GM21367 (cell line): ENCODE results near the gene GALNT13.

ENCODE experiments used
- ATAC-seq: cut with Tn5 transposase; IDR thresholded peaks from one replicate; pipeline ENCODE4 v1.9.1; 2021; ENCODE audit not compliant: unreplicated experiment

GALNT13 gene

DNA sequence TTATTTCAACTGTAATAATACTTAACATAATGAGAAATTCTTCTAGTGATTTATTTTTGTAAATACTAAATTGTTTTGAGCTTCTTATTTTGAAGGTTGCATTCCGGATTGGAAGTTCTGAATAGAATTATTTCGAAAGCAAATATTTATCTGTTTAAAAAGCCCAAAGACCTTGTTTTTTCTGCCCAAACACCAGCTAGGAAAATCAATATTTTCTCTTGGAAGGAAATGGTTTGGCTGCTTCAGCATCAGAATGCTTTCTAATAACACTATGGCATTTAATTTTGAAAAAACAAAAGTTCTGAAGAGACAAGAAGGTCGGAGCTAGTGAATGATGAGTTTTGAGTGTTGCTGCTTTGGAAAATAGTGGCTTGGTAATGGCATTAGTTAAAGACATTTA, 522.9 kb downstream of the GALNT13 start:
- no peak for ATAC-seq

DNA sequence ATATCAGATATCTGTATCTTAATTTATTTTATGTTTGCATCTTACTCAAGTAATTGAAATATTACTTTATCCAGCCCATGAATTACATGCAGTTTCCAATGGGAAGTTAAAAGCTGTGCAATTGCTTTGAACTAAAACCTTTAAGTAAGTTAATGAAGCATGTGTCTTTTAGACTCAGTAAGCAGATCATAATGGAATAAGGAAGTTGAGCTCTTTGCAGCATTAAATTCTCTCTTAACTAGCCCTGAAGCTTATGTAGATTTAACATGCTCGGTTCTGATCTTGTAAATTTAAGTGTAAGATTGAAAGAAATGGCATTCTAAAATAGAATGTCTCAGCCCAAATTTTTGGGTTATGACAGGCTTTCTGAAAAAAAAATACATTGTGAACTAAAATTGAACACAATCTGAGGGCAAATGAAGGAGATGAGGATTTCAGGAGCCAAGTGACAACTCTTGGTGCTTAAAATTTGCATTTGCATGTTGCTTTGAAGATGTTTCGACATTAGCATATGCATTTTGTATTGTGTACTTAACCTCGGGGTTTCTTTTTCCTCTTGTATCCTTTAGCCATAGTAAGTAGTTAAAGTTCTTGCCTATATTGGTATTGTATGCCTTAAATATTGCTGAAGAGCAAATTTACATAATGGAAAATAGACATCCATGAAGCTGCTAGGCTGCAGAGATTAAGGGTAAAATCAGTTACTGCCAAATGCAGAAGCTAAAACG, 529.0 kb downstream of the GALNT13 start:
- ATAC-seq: no peak

DNA sequence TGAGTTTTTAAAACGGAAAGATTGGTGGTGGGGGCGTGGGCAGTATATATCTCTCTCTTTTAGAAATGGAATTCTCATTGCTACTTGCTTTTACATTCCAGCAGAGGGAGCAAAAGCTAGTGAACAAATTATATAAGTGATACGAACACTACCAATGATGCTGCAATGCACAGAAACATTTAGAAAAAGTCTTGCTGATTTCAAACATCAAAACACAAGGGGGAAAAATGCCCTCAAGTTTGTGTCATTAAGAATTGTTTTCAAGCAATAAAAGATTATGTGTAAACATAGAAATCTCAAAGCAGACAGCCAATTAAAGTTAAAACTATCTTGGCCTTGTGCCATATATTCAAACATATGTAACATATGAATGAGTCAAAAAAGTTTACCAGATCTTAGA, 530.5 kb downstream of the GALNT13 start:
- no peak for ATAC-seq

DNA sequence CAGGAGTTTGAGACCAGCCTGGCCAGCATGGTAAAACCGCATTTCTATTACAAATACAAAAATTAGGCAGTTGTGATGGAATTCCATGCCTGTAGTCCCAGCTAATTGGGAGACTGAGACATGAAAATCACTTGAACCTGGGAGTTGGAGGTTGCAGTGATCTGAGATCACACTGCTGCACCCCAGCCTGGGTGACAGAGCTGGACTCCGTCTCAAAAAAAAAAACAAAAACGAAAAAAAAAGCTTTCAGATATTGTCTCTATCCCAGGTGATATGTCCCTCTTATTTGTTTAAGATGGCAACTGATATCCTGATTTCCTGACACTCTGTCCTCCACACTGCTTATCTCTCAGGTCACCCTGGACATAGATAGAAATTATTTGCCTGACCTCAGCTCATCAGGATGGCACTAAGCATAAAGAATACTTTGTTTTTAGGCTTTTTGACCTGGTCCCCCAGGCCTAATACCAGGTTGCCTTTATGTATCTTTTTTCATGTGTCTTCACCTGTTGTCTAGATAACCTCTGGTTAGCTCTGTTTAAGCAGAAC, 531.6 kb downstream of the GALNT13 start:
- no peak for ATAC-seq

DNA sequence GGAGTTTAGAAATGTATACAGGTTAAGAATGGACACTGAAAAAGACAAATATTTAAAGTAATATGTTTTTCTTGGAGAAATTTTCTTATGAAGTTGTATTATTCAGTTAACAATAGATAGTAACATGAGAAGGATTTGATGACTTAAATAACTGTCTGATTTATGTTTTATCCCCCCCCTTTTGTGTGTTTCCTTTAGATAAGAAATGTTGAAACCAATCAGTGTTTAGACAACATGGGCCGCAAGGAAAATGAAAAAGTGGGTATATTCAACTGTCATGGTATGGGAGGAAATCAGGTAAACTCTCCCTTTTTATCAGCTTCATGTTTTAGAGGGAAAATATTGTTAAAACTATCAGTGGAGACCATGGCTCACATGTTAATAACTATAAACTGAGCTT, 537.1 kb downstream of the GALNT13 start:
- ATAC-seq: no peak

DNA sequence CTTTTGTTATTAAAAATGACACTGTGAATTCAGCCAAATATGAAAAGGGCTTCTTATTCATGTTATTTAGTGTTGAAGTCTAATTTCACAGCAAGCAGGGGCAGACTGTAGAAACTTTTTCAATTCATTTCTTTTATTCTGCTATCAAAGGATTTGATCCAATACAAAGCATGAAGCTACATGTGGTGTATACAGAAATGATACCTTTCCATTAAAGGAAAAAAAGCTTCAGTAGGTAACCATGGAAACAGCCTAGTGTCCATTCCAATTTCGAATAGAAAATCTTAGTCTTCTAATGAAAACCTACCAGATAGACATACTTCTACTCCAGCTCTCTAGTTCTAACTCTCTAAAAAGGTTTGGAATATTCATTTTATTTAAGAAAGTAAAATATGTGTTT, 550.5 kb downstream of the GALNT13 start:
- no peak for ATAC-seq

DNA sequence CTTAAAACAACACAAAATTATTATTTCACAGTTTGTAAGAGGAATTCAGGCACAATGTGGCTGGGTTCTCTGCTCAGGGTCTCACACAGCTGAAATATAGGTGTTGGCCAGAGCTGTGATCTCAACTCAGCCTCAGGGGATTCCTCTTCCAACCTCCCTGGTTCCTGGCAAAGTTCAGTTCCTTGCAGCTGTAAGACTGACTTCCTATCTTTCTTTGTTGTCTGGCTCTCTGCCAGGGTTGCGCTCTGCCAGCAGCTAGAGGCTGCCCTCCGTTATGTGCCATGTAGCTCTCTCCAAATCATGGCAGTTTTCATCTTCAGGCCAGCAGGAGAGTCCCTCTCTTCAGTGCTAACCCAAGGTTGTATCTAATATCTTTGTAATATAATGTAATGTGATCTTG, 554.3 kb downstream of the GALNT13 start:
- ATAC-seq: no peak

DNA sequence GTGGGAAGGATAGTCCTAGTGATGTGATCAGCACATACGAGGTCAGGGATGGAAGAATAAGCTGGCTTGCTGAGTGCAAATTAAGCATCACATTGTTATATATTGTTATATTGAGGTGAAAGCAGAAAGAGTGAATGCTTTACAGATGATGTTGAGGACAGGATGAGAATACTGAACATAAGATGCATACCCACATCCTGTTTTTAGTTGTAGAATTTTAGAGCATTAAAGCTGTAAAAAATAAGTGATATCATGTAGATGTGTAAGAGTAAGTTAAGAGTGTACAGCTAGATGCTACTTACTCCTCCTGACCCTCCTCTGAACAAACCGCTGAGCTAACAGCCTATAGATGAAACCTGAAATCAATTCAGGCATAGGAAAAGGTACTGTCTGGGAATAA, 555.7 kb downstream of the GALNT13 start:
- no peak for ATAC-seq

DNA sequence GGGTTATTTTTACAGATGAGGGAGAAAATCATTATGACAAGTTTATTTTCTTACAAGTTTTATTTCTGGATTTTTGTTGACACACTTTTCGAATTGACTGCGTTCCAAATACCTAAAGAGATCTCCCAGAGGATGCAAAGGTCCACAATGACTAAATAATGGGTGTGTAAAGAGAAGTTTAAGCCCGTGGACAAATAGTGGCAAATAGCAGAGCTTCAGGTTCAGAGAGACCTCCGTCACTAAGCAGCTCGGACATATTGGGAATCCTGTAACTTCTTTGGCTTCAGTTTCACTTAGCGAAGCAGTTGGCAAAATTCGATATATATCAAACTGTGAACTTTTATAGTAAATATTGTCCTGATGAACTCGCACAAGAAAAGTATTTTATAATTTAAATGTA, 556.3 kb downstream of the GALNT13 start:
- ATAC-seq: no peak

DNA sequence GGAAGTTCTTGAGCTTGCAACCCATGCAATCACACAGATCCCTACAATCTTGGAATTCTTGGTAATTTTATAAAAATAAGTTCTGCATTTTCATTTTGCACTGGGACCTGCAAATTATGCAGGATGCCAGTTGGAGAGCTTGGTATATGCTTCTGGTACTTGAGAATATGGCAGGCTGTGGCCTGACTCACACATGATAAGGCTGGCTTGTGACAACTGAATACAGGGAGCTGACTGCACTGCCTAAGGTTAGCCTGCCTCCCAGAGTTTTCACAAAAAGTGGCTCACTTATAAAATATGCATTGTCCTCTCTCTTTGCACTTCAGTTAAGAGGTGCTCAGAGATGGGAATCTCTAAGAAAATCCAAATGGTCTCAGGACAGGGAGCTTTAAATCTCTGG, 561.3 kb downstream of the GALNT13 start:
- ATAC-seq: no peak

DNA sequence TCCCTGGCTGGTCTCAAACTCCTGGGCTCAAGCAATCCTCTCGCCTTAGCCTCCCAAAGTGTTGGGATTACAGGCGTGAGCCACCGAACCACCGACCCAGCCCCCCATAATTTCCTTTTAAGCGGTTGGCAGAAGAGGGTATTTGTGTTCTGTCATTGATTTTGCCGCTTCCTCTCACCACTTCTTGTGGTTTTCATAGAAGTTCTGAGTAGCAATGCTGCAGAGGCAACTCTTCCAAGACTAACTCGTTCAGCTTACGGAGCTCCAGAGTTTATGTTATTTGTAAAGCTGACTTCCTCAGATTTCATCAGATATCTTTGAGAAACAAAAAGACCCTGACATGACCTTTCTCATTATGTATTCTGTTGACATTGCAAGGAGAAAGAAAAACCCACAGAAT, 565.4 kb downstream of the GALNT13 start:
- ATAC-seq: no peak

DNA sequence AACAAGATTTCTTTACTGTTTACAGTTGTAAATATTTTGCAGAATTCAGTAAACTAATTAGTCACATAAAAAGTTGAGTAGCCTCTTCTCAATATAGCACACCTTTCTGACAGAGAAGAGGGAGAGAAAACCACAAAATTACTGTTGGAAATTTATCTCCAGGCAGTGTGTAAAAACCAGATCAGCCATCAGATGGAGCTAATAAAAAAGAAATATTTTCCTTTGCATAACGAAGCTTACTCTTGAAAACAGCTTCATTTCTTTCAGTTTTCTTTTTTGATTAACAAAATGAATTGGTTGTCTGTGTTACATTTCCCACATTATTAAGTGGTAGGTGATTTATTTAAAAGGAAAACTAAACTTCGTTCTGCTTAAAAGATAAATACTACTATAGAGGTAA, 567.4 kb downstream of the GALNT13 start:
- no peak for ATAC-seq

DNA sequence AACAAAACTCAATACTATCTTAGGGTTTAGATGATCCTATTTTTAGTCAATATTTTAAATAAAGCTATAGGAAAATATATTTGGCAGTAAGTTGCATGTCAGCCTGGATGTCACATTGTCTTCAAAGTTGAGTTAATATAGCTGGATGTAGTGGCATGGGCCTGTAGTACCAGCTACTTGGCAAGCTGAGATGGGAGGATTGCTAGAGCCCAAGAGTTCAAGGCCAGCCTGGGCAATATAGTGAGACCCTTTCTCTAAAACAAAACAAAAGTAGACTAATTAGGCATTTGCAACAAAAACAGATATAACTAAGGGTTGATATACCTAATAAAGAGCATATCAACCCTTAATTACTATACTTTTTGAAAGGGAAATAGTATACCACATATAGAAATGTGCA, 572.2 kb downstream of the GALNT13 start:
- ATAC-seq: no peak

DNA sequence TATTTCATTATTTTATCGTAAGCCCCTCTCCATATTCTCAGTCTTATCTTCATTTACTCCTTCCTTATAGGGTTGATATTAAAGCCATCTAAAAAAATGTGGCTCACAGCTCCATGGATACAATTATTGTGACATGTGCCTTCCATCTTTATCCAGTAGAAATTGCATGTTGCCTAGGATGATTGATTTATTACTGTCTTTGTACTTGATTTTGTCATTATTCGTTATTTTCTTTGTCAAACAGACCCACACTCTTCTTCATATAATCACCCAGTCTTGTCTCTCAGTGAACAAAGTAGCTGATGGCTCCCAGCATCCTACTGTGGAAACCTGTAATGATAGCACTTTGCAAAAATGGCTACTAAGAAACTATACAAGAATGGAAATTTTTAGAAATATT, 574.6 kb downstream of the GALNT13 start:
- no peak for ATAC-seq

DNA sequence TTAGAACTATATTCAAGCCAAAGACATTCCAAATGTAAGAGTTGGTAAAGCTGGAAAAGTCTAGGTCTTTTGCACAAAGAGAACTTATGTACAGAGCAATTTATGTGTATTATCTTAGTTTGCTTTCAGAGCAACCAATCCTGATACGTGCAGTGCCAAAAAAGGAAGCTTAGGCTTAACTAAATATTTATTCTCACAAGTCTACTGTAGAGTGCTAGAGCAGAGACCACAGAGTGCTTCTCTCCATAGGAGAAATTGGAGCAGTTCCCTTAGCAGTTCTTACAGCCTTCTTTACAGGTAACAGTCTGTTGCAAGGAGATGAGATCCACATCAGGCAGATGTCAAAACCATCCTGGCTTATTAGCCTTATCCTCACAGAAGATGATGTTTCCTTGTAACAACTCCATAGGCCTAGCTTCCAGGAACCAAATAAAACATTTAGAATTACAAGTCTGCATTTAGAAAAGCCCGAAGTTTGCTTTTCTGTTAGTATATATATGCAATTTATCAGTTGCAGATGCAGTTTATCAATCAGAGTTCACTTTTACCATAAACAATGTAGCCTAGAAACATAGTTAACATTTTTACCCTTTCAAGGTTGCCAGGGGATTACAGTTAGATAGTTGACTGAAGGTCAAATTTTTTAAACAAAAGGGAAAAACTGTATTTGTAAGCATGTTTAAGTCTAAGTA, 576.2 kb downstream of the GALNT13 start:
- ATAC-seq: no peak

DNA sequence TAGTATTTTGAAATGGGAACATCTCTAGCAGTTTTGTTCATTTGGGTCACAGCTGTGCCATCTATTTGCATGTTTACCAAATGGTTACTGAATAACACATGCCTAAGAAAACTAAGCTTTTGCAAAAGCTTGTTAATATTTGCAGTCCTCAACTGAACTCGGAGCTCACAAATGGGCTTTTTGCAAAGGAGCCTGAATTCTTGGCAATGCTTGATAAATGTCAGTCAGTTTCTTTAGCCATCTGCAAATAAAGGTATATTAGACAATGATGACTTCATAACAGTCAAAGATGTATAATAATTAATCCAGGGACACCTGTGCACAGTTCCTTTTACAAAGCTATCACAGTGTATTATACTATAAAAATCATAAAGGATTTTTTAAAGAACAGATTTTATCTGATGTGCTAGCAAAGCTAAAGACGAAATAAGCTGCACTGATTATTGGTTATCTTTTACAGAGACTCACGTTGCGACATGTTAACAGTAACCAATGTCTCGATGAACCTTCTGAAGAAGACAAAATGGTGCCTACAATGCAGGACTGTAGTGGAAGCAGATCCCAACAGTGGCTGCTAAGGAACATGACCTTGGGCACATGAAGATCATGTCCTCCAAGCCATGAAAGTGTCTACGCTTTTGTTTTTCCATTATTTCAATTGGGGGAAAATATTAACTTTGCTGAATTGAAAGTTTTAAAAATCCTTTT, 578.4 kb downstream of the GALNT13 start:
- no peak for ATAC-seq

DNA sequence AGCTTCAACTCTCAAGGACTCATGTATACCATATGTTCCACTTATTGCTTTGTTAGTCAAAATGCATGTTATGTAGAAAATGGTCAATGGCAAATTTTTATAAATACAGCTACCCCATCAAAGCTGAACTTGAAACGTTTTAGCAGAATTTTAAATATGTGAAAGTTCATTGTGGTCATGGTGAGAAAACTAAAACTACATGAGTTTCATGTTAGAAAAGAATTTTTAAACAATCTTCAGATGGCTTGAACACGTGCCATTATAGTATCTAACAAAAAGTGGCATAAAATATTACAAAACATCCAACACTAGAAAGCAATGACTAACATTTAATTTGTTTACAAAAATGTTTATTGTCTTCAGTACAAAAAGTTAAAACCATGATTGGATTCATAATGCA, 580.7 kb downstream of the GALNT13 start:
- no peak for ATAC-seq

DNA sequence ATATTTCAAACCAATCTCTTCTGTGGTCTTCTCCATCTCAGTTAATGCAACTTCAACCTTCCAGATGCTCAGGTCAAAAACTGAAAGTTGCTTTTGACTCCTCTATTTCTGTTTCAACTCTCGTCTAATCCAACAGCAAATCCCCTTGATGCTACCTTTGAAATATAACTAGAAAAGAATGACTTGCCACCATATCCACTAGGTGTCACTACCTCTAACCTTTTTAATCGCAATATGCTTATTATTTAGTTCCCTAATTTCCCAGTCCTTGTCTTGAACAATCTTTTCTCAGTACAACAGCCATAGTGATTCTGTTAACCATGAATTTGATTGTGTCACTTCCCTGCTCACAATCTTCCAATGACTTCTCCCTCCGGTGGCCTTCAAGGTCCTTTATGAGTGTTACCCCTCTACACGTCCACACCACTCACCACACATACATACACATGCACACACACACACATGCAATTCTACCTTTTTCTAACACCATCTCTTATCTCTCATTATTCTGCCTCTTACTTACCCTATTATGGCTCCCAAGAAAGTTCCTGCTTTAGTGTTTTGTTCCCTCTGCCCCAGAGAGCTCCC, 581.3 kb downstream of the GALNT13 start:
- ATAC-seq: peak; percentile 58

DNA sequence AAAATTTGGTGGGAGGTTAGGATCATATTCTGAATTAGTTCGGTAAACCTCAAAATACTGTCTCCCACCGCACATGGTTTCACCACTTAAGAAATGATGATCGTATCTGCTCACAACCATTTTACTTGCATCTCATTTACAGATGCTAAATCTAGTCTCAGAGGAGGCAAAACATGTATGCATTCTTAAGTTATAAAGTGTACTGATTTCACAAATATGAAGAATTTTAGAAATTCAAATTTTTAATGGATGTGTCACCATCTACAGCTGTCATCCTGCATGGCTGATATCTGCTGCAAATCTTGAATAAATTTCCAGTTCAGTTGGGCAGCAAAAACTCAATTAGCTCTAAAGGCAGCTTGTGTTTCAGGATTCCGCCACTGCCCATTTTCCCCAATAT, 583.4 kb downstream of the GALNT13 start:
- no peak for ATAC-seq

DNA sequence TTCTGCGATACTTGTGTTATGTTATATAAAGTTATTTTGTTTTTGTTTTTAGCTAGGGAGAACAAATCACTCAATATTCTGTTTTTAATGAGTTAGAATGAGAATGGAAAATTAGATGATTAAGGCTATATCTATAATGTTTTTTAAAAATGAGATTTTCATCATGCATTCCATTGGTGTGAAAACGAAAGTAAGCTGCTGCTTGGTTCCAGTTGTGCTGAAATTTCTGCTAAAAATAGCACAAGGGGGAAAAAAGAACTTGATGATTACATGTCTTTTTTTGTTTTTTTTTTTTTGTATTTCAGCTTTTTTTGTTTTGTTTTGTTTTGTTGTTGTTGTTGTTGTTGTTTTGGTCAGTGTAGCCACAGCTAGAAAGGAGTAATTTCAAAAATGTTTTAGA, 584.1 kb downstream of the GALNT13 start:
- no peak for ATAC-seq

DNA sequence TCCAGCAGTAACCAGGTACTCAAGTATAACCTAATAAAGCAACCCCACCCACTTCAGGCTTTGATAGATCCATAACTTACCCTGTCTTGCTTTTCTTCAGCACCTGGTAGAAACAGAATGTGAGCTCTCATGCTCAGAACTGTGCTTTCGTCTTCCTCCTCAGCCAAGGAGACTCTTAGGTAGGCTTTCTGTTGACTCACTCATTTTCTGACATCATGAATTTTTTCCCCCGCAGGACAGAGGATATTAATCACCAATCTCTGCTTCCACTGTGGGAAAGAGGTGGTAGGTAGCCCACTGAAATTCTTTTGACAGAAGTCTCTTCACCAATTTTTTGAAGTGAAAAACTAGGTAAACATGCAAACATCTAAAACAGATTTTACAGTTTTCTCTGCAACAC, 585.6 kb downstream of the GALNT13 start:
- no peak for ATAC-seq

DNA sequence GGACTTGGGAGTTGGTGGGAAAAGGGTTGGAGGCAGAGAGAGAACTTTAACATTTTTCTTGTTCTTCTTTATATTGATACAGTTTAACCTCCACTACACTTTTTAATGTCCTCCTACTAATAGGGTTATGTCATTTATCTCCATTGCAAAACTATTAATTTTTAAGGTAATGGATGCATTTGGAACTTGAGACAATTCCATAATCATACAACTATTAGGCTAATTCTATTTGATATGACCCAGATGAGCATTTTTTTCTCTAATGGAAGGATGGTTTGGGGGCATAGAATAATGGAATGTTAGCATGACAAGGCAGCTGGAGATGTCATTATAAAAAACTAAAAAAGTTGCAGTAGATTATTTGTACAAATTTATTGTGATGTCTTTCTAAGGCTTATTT, 587.6 kb downstream of the GALNT13 start:
- ATAC-seq: no peak
